ENCODE measurements around the gene ZCCHC17. TPM values are rescaled to one million over a fixed set of nuclear protein-coding genes. Genes with fewer than 3 reads are reported as not detected.

Gene ZCCHC17, protein sequence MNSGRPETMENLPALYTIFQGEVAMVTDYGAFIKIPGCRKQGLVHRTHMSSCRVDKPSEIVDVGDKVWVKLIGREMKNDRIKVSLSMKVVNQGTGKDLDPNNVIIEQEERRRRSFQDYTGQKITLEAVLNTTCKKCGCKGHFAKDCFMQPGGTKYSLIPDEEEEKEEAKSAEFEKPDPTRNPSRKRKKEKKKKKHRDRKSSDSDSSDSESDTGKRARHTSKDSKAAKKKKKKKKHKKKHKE
- total RNA-seq (10 to 100 TPM; 10.1 to 15.5 (median 11.7) TPM), polyA plus RNA-seq (10 to 100 TPM; 15.4 to 29.5 TPM)
- long read RNA-seq, donor 1, transcript ZCCHC17-201 (8 exons, 1,605 nt) = major isoform, 7 of 53 reads
- long read RNA-seq, donor 1, partial matches to known transcripts = 1 of 53 reads
- long read RNA-seq, donor 1, other reads (novel, unspliced or antisense) = 45 of 53 reads
- long read RNA-seq, donor 2, partial matches to known transcripts = 6 of 351 reads
- long read RNA-seq, donor 2, other reads (novel, unspliced or antisense) = 344 of 351 reads
- long read RNA-seq, donor 3, transcript ZCCHC17-201 (8 exons, 1,605 nt) = major isoform, 9 of 45 reads
- long read RNA-seq, donor 3, partial matches to known transcripts = 2 of 45 reads
- long read RNA-seq, donor 3, other reads (novel, unspliced or antisense) = 33 of 45 reads

- peak; percentile 99 to 100 (median 100) for ATAC-seq
- TF ChIP-seq POLR2A (IDR thresholded peaks at IDR 0.05) = peak; percentile 27 to 88
- TF ChIP-seq, protein P1, sequence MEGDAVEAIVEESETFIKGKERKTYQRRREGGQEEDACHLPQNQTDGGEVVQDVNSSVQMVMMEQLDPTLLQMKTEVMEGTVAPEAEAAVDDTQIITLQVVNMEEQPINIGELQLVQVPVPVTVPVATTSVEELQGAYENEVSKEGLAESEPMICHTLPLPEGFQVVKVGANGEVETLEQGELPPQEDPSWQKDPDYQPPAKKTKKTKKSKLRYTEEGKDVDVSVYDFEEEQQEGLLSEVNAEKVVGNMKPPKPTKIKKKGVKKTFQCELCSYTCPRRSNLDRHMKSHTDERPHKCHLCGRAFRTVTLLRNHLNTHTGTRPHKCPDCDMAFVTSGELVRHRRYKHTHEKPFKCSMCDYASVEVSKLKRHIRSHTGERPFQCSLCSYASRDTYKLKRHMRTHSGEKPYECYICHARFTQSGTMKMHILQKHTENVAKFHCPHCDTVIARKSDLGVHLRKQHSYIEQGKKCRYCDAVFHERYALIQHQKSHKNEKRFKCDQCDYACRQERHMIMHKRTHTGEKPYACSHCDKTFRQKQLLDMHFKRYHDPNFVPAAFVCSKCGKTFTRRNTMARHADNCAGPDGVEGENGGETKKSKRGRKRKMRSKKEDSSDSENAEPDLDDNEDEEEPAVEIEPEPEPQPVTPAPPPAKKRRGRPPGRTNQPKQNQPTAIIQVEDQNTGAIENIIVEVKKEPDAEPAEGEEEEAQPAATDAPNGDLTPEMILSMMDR (IDR thresholded peaks at IDR 0.05) = peak in 7 of 12 donors; percentile 10 to 48 (median 25)
- no peaks in the 10 kb centered on the region for H3K9me3 ChIP-seq
- peaks cover 6 to 38% (median 22%) of the 10 kb centered on the region in 12 donors for H3K4me1 ChIP-seq
- peak within 1 kb of the TSS; percentile 28 to 96 (median 90) for H3K27ac ChIP-seq
- peaks cover 0 to 31% (median 23%) of the 10 kb centered on the region in 9 donors for H3K36me3 ChIP-seq
- peak; percentile 94 to 97 (median 96) for DNase-seq
- no peaks in the 10 kb centered on the region for H3K27me3 ChIP-seq
- WGBS, 4 donors = 0 to 1% (median 0%) methylated on average over 28 to 53 of the region's 53 CpGs
- H3K4me3 ChIP-seq = peak within 1 kb of the TSS; percentile 59 to 98 (median 86)
- intact Hi-C loops (cut with DNase I) = no loop called here
Measured at GRCh38 chr1:31296486-31297276, at the start of gene ZCCHC17, which contains the start of gene SNRNP40. ZCCHC17 (plus strand) TSS chr1:31297032; CDS start chr1:31310099, 13,067 bp downstream. SNRNP40 (minus strand) TSS chr1:31296788; CDS start chr1:31296751, 37 bp downstream.

DNA sequence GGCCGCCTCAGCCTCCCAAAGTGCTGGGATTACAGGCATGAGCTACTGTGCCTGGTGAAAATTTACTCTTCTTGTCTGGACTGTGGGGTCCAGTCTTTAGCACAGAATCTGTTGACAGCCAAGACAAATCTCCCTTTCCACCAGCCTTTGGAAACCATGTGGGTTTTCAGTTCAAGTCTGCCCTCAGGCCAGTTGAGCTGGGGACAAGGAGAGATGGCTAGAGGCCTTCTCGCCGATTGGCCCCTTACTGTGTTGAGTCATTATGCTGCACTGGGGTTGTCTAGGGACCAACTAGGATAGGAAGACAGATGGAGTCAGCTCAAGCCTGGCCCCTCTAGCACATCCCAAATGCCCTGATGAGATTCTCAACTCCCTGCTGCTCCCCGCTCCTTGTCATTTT lies 48.6 kb upstream of the ZCCHC17 start:
- ATAC-seq = no peak
- 92 to 97% (median 93%) methylated on average over 4 of the region's 4 CpGs for WGBS, 4 donors
- Histone ChIP-seq H3K9me3 (no peaks in the 10 kb centered on the region), H3K36me3 (no peaks in the 10 kb centered on the region), H3K4me3 (no peak overlapping the region), H3K27ac (no peak overlapping the region), H3K4me1 (no peaks in the 10 kb centered on the region), H3K27me3 (no peaks in the 10 kb centered on the region)
- TF ChIP-seq, protein P1 (IDR thresholded peaks at IDR 0.05) = no peak
- TF ChIP-seq POLR2A (IDR thresholded peaks at IDR 0.05) = no peak
- intact Hi-C loops (cut with DNase I) = no loop called here
- no peak for DNase-seq

DNA sequence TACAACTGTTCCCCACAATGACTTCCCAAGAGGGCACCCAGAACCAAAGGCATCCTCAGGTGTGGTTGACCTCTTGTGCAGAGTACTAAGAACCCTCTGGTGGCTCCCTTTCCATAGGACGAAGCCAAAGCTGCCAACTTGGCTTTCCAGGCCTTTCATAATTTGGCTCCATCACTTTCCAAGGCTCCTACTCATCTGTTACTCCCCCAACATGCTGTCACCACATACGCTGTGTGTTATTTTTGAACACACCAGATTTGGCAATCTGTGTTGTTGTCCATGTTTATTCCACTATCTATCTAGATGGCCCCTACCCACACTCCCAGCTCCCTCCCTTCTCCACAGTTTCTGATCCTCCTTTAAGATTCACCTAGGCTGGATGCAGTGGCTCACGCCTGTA lies 47.0 kb upstream of the ZCCHC17 start:
- no peak for TF ChIP-seq POLR2A (IDR thresholded peaks at IDR 0.05)
- TF ChIP-seq, protein P1 (IDR thresholded peaks at IDR 0.05) = no peak
- intact Hi-C loops (cut with DNase I) = no loop called here
- Histone ChIP-seq H3K4me3 (no peak overlapping the region), H3K36me3 (no peaks in the 10 kb centered on the region), H3K27me3 (no peaks in the 10 kb centered on the region), H3K9me3 (no peaks in the 10 kb centered on the region), H3K27ac (no peak overlapping the region), H3K4me1 (no peaks in the 10 kb centered on the region)
- ATAC-seq = no peak
- DNase-seq = no peak
- 77 to 80% (median 79%) methylated on average over 3 of the region's 3 CpGs for WGBS, 4 donors
